ENCODE results near the gene B3GALT5. TPM values are rescaled to one million over a fixed set of nuclear protein-coding genes. Genes with fewer than 3 reads are reported as not detected.

The B3GALT5 gene
- total and polyA plus RNA-seq, 8 donors = 0.12 to 8.3 (median 2.7) TPM; not detected in 1

DNA sequence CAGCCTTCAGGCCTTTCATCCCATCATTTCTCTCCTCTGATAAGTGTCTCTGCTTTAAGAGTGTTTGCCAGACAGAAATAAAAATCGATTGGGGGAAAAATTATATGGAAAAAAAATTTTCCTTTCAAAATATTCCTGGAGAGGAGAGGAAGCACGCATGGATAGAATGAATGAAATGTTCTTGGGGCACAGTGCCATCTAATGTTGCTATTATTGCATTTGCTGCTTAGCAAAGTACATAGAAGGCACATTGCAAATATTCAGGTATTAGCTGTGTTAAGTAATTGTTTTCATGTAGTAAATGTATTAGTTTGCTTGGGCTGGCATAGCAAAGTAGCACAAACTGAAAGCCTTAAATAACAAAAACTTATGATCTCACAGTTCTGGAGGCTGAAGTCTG, 18.1 kb downstream of the B3GALT5 start:
- H3K4me1 ChIP-seq = peaks cover 0 to 7% (median 0%) of the 10 kb centered on the region in 4 donors
- TF ChIP-seq POLR2A (IDR thresholded peaks at IDR 0.05) (no peak), POLR2AphosphoS5 (IDR thresholded peaks at IDR 0.05) (no peak), EP300 (IDR thresholded peaks at IDR 0.05) (no peak)
- TF ChIP-seq, protein P1, sequence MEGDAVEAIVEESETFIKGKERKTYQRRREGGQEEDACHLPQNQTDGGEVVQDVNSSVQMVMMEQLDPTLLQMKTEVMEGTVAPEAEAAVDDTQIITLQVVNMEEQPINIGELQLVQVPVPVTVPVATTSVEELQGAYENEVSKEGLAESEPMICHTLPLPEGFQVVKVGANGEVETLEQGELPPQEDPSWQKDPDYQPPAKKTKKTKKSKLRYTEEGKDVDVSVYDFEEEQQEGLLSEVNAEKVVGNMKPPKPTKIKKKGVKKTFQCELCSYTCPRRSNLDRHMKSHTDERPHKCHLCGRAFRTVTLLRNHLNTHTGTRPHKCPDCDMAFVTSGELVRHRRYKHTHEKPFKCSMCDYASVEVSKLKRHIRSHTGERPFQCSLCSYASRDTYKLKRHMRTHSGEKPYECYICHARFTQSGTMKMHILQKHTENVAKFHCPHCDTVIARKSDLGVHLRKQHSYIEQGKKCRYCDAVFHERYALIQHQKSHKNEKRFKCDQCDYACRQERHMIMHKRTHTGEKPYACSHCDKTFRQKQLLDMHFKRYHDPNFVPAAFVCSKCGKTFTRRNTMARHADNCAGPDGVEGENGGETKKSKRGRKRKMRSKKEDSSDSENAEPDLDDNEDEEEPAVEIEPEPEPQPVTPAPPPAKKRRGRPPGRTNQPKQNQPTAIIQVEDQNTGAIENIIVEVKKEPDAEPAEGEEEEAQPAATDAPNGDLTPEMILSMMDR (IDR thresholded peaks at IDR 0.05) = no peak
- intact Hi-C loops (cut with DNase I; ENCODE audit: low total_unique reads) = no loop called here
- 27 to 40% (median 34%) methylated on average over 2 of the region's 2 CpGs for WGBS, 5 donors
- peaks cover 0 to 9% (median 0%) of the 10 kb centered on the region in 3 donors for H3K27me3 ChIP-seq
- H3K9me3 ChIP-seq = no peaks in the 10 kb centered on the region
- H3K4me3 ChIP-seq = no peak overlapping the region
- H3K36me3 ChIP-seq = no peaks in the 10 kb centered on the region
- no peak overlapping the region for H3K27ac ChIP-seq
- peak in 1 of 2 donors; percentile 62 for DNase-seq

DNA sequence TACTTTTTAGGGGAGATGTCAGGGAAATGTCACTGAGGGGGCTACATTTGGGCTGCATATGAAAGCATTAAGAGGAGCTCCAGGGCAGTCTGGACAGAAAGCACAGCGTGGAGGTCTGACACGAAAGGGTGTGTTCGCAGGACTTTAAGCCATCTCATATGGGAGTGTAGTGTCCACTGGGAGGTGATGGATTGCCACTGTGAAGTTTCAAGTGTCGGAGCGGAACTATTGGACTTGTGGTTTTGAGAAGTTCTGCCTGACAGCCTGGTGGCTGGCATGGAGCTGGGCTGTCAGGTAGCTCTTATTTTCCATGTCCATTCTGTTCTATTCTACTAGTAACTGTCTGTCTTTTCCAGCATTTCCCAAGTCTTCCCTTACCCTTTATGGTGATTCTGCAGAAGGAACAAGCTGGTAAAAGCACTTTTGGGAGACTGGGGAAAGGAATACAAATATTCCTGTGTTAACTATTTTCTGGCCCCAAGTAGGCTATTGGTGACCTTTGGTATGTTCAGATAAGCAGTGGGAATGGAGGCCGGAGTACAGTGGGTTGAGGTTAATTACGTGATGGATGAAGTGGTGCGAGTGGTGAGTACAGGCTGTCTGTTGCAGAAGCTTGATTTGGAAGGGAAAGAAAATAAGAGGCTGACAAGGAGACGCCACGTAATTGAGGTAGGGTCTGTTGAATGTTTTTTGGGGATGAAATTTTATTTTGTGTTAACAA, 19.3 kb downstream of the B3GALT5 start:
- DNase-seq = no peak
- TF ChIP-seq, protein P1 (IDR thresholded peaks at IDR 0.05) = no peak
- no peak for TF ChIP-seq POLR2AphosphoS5 (IDR thresholded peaks at IDR 0.05)
- TF ChIP-seq EP300 (IDR thresholded peaks at IDR 0.05) = no peak
- TF ChIP-seq POLR2A (IDR thresholded peaks at IDR 0.05) = no peak
- no peaks in the 10 kb centered on the region for H3K9me3 ChIP-seq
- H3K27me3 ChIP-seq = peaks cover 0 to 11% (median 0%) of the 10 kb centered on the region in 3 donors
- no peaks in the 10 kb centered on the region for H3K36me3 ChIP-seq
- intact Hi-C loops (cut with DNase I; ENCODE audit: low total_unique reads) = no loop called here
- H3K27ac ChIP-seq = no peak overlapping the region
- no peak overlapping the region for H3K4me3 ChIP-seq
- WGBS, 5 donors = 73 to 83% (median 80%) methylated on average over 10 of the region's 10 CpGs
- peaks cover 0 to 7% (median 0%) of the 10 kb centered on the region in 4 donors for H3K4me1 ChIP-seq

DNA sequence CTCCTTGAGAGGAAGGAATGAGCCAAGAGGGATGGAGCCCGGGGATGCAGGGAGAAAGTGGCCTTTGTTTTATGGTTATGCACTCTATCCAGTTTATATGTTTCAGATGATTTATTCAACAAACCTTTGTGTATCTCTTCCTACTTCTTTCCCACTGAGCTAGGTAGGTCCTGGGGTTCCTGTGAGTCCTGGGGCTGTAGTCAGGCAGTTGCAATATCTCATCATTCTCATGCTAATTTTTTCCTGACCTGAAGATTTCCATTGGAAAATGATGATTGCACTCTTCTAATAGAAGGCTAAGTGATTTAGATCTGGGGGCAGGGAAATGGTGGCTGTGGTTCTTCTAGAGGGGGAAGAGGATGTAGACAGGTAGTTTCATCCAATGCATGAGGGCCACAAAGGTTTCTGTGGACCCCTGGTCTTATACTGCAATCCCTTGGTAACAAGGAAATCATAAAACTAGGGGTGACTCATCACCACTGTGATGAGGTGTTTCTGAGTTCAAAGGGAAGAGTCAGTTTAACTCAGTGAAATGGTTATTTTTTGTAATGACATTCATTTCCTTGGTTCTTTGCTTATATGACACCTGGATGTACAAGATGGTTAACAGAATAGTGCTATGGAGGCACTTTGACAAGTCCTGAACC, 20.2 kb downstream of the B3GALT5 start:
- Histone ChIP-seq H3K27me3 (peaks cover 0 to 9% (median 0%) of the 10 kb centered on the region in 3 donors), H3K36me3 (no peaks in the 10 kb centered on the region), H3K4me1 (peaks cover 0 to 7% (median 1%) of the 10 kb centered on the region in 4 donors), H3K4me3 (no peak overlapping the region), H3K27ac (no peak overlapping the region), H3K9me3 (no peaks in the 10 kb centered on the region)
- TF ChIP-seq POLR2A (IDR thresholded peaks at IDR 0.05) (no peak), POLR2AphosphoS5 (IDR thresholded peaks at IDR 0.05) (no peak), EP300 (IDR thresholded peaks at IDR 0.05) (no peak)
- TF ChIP-seq, protein P1 (IDR thresholded peaks at IDR 0.05) = no peak
- no peak for DNase-seq
- WGBS, 5 donors = 84 to 100% (median 97%) methylated on average over 1 of the region's 1 CpG
- intact Hi-C loops (cut with DNase I; ENCODE audit: low total_unique reads) = no loop called here

DNA sequence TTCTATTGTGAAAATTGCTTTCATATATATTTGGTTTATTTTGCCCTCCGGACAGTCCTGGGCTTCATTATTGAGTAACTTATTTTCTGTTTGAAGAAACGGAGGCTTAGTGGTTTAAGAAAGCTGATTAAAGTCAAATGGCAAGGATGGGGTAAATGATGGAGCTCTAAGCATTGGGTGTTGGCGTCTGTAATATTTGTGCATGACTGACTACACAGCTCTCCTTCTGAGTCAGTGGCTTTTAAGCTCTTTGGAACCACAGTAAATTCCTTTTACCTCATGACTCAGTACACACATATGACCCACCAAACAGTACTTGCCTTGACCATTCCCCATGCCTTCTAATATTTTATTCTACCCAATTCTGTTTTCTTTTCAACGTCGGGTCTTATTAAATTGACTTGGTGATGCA, 21.0 kb downstream of the B3GALT5 start:
- intact Hi-C loops (cut with DNase I; ENCODE audit: low total_unique reads) = no loop called here
- WGBS, 5 donors = 54 to 65% (median 62%) methylated on average over 5 of the region's 5 CpGs
- Histone ChIP-seq H3K27me3 (peaks cover 0 to 13% (median 0%) of the 10 kb centered on the region in 3 donors), H3K27ac (no peak overlapping the region), H3K36me3 (no peaks in the 10 kb centered on the region), H3K9me3 (no peaks in the 10 kb centered on the region), H3K4me1 (peaks cover 0 to 13% (median 7%) of the 10 kb centered on the region in 4 donors), H3K4me3 (no peak overlapping the region)
- no peak for DNase-seq
- TF ChIP-seq EP300 (IDR thresholded peaks at IDR 0.05) = no peak
- TF ChIP-seq POLR2A (IDR thresholded peaks at IDR 0.05) = no peak
- TF ChIP-seq POLR2AphosphoS5 (IDR thresholded peaks at IDR 0.05) = no peak
- TF ChIP-seq, protein P1 (IDR thresholded peaks at IDR 0.05) = no peak
